Measurements from ENCODE around the gene COL8A1. TPM values are rescaled to one million over a fixed set of nuclear protein-coding genes. Genes with fewer than 3 reads are reported as not detected.

COL8A1 gene
- polyA plus RNA-seq, 3 donors = not detected

GRCh38 chr3:99720985-99721632 is 82.7 kb downstream of the COL8A1 start:
- Histone ChIP-seq H3K36me3 (replicated peaks in 1 of 2; ENCODE audit: control insufficient read depth in 1 of 2, insufficient read depth in 2 of 2, low read length in 2 of 2) (no peaks in the 10 kb centered on the region), H3K4me1 (ENCODE audit: control insufficient read depth in 1 of 2, insufficient read depth in 2 of 2, low read length in 2 of 2) (no peaks in the 10 kb centered on the region), H3K9me3 (replicated peaks in 1 of 2; ENCODE audit: control insufficient read depth in 1 of 2, insufficient read depth in 1 of 2, low read length in 2 of 2) (no peaks in the 10 kb centered on the region), H4K20me1 (ENCODE audit: insufficient read depth, low read length) (no peaks in the 10 kb centered on the region), H3K9ac (ENCODE audit: insufficient read depth, low read length, poor library complexity, severe bottlenecking) (no peak overlapping the region), H2AFZ (ENCODE audit: insufficient read depth, low read depth, low read length, poor library complexity, severe bottlenecking) (no peak overlapping the region), H3K4me3 (replicated peaks in 1 of 3; ENCODE audit: low read depth in 2 of 3, low read length in 3 of 3) (no peak overlapping the region), H3K27ac (ENCODE audit: low read depth in 1 of 2, low read length in 2 of 2) (no peak overlapping the region), H3K4me2 (replicated peaks; ENCODE audit: extremely low read depth, low read length, poor library complexity, severe bottlenecking) (no peak overlapping the region), H3K79me2 (ENCODE audit: insufficient read depth, low read length) (no peaks in the 10 kb centered on the region), H3K27me3 (ENCODE audit: control insufficient read depth in 2 of 2, insufficient read depth in 2 of 2, low read length in 2 of 2) (no peaks in the 10 kb centered on the region)
- intact Hi-C loops (cut with micrococcal nuclease) = no loop called here
- no peak for DNase-seq
- Mint-ChIP-seq H3K9me3 (peaks cover 0 to 1% (median 0%) of the 10 kb centered on the region in 7 donors), H3K4me3 (no peak overlapping the region), H3K27ac (no peak overlapping the region), H3K36me3 (no peaks in the 10 kb centered on the region), H3K4me1 (no peaks in the 10 kb centered on the region), H3K27me3 (ENCODE audit: low read depth in 3 of 3) (no peaks in the 10 kb centered on the region)
- no peak for TF ChIP-seq CTCF (IDR thresholded peaks at IDR 0.05)
- 96% methylated on average over 3 of the region's 8 CpGs for WGBS (ENCODE audit: insufficient coverage)

- 86% methylated on average over 1 of the region's 2 CpGs for WGBS (ENCODE audit: insufficient coverage)
- Histone ChIP-seq H3K9me3 (replicated peaks in 1 of 2; ENCODE audit: control insufficient read depth in 1 of 2, insufficient read depth in 1 of 2, low read length in 2 of 2) (no peaks in the 10 kb centered on the region), H4K20me1 (ENCODE audit: insufficient read depth, low read length) (no peaks in the 10 kb centered on the region), H3K79me2 (ENCODE audit: insufficient read depth, low read length) (no peaks in the 10 kb centered on the region), H3K4me1 (ENCODE audit: control insufficient read depth in 1 of 2, insufficient read depth in 2 of 2, low read length in 2 of 2) (no peaks in the 10 kb centered on the region), H3K27me3 (ENCODE audit: control insufficient read depth in 2 of 2, insufficient read depth in 2 of 2, low read length in 2 of 2) (no peaks in the 10 kb centered on the region), H3K9ac (ENCODE audit: insufficient read depth, low read length, poor library complexity, severe bottlenecking) (no peak overlapping the region), H3K4me2 (replicated peaks; ENCODE audit: extremely low read depth, low read length, poor library complexity, severe bottlenecking) (no peak overlapping the region), H3K4me3 (replicated peaks in 1 of 3; ENCODE audit: low read depth in 2 of 3, low read length in 3 of 3) (no peak overlapping the region), H3K36me3 (replicated peaks in 1 of 2; ENCODE audit: control insufficient read depth in 1 of 2, insufficient read depth in 2 of 2, low read length in 2 of 2) (no peaks in the 10 kb centered on the region), H3K27ac (ENCODE audit: low read depth in 1 of 2, low read length in 2 of 2) (no peak overlapping the region), H2AFZ (ENCODE audit: insufficient read depth, low read depth, low read length, poor library complexity, severe bottlenecking) (no peak overlapping the region)
- Mint-ChIP-seq H3K27me3 (ENCODE audit: low read depth in 3 of 3) (no peaks in the 10 kb centered on the region), H3K36me3 (no peaks in the 10 kb centered on the region), H3K27ac (no peak overlapping the region), H3K4me1 (no peaks in the 10 kb centered on the region), H3K9me3 (peaks cover 0 to 1% (median 0%) of the 10 kb centered on the region in 7 donors), H3K4me3 (no peak overlapping the region)
- intact Hi-C loops (cut with micrococcal nuclease) = no loop called here
- no peak for TF ChIP-seq CTCF (IDR thresholded peaks at IDR 0.05)
- no peak for DNase-seq
These were observed 83.2 kb downstream of the COL8A1 start for GRCh38 chr3:99721633-99722007.
